HG03342 (cell line): ENCODE results near the gene ARHGEF10L.

Experiments
- ATAC-seq: cut with Tn5 transposase; IDR thresholded peaks from one replicate; pipeline ENCODE4 v1.9.1; 2021; ENCODE audit warnings: mild to moderate bottlenecking, moderate library complexity; ENCODE audit not compliant: unreplicated experiment

The ARHGEF10L gene

DNA sequence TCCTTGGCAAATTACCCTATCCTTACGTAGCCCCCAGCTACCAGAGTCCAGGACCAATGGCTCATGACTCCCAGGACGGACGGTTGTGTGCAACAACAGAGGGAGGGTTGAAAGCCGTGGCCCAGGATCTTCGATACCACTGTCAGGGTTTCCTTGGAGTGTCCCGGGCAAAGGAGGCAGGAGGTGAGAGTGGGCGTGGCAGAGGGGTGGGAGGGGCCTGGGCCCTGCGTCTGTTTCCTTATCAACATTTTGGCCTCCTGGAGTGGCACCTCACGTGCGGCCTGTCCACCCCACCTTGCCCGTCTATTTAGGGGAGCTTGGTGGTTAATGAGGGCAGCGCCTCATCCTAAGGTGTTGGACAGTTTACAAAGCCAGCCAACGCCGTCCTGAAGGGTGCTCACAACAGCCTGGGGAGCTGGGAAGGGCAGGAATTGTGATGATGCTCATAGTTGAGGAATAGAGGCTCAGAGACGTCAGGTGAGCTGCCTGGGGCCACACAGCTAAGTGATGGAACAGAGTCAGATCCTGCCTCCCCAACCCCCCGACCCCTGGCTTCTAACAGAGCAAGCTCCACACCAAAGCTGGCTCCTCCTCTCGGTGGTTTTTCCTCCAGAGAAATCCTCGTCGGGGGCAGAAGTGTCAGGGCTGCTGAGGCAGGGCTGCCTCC is 17.4 kb upstream of the ARHGEF10L start:
- ATAC-seq = no peak

DNA sequence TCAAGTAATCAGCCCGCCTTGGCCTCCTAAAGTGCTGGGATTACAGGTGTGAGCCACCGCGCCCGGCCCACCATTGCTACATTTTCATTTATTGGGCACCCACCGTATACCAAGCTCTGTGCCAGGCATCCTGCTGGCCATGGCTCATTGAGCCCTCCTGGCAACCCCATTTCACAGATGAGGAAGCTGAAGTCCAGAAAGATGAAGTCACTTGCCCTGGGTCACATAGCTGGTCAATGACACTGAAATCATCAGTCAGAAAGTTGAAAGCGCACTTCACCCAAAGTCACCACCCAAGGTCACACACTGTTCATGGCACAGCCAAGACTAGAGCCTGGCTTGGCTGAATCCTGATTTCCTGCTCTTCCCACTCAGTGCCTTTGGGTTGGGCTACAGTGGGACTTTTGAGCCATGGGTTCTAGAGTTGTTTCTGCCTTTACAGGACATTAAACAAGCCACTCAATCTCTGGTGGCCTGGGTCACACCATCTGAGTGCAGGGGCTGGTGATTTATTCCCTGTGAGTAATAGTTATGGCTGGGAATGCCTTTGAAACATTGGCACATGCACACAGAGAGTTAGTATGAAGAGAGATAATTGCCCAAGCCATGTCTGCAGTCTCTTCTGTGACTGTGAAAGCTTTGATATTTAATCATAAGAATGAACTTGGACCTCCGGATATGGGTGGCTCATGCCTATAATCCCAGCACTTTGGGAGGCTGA is 16.0 kb upstream of the ARHGEF10L start:
- no peak for ATAC-seq

DNA sequence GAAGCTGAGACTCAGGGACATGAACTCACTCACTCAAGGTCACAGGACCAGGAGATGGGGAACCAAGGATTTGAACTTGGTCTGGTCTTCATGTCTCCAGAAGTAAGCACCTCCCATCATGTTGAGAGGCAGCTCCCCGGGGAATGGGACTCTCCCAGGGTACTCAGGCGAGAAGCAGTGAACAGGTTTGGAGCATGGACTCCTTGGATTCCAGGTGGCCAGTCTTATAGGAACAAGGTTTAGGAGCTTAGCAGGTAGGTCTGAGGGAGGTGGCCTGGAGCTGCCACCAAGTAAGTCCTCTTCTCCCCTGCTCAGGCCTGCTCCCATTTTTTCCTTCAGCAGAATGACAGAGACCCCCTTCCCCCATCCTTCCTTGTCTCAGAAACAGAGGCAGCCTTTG is 14.9 kb upstream of the ARHGEF10L start:
- ATAC-seq = no peak

DNA sequence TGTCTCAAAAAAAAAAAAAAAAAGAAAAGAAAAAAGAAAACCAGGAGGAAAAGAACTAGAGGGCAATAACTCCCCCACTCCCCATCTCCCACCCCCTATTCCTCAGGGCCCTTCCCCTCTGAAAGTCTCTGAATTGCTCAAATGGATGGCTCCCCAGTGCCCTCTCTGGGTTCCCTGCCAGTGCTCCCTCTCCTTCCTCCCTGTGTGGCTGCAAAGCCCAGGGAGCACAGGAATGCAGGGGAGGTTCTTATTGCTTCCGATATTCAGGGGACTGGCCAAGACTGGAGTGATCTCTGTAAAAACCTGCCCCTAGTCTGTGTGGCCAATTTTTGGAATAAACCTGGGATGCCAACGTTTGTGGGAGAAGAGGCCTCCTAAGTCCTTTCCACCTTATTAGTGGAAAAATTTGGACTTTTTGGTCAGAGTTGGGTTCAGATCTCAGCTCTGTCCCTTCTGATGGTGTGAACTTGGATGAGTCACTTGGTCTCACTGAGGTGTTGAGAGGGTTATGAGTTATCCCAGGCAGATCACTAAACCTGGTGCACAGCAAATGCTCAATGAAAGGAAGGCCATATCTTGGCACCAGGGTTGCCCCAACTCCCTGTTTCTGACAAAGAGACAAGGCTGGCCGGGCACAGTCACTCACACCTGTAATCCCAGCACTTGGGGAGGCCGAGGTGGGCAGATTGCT is 13.4 kb upstream of the ARHGEF10L start:
- ATAC-seq = no peak

DNA sequence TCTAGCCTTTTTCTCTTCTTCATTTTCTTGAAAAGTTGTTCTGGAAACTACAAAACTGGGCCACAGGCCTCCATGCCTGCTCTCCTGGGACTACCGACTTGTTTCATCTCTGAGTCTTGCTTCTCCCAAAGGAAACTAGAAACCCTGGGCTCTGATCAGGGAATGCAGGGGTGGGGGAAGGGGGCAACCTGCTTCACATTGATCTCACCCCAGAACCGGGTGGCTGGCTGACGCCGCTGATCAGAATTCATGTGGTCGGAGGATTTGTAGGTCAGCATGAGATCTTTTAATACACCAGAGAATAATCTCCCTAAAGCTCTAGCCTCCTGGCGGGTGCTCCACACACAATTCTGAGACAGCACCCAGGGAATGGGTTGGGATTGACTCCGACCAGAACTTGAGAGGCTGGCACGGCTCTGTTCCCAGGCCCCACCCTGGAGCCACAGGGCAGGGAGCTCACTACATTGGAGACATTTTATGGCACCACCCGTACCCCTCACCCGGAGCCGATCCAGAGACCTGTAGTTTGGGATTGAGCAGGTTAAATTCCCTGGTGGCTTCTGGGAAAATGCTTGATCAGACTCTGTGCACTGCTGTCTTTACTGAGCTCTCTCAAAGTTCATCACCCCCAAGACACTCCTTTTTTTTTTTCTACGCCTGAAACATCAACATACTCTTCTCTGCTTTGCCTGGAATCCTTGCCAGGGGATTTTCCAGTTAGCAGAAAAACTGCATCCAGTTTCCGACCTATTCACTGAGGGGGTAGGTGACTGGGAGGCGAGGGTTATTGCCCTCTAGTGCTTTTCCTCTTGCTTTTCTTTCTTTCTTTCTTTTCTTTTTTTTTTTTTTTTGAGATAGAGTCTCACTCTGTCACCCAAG is 12.2 kb upstream of the ARHGEF10L start:
- no peak for ATAC-seq

DNA sequence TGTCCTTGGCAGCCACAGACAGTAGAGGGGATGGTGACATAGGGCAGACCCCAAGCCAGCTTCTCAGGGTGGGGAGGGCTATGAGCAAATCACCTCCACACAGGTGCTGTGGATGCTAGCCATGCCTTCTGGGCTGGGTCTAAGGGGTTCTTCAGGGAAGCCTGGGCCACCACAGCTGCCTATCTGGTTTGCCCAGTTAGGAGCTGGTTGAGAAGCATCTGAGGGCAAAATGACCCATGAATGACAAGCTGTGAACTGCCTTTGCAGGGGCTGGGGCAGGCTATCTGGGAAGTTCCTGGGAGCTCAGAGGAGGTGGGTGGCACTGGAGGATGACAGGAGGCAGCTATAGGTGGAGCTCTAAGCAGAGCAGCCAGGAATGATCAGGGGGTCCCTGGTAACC is 10.1 kb upstream of the ARHGEF10L start:
- ATAC-seq = no peak

DNA sequence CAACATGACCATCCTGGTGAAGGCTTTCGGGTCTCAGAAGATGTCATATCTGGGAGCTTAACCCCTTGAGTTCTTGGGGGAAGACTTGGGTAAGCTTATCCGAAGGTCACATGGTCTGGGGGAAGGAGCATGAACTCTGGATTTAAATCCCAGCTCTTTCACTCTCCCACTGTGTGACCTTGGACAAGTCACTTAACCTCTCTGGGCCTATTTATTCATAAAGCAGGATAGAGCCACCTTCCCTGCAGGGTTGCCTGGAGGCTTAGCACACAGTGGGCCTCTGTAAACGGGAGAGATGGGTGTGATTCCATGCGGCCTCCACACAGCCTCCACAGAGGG is 8.2 kb upstream of the ARHGEF10L start:
- ATAC-seq = no peak

DNA sequence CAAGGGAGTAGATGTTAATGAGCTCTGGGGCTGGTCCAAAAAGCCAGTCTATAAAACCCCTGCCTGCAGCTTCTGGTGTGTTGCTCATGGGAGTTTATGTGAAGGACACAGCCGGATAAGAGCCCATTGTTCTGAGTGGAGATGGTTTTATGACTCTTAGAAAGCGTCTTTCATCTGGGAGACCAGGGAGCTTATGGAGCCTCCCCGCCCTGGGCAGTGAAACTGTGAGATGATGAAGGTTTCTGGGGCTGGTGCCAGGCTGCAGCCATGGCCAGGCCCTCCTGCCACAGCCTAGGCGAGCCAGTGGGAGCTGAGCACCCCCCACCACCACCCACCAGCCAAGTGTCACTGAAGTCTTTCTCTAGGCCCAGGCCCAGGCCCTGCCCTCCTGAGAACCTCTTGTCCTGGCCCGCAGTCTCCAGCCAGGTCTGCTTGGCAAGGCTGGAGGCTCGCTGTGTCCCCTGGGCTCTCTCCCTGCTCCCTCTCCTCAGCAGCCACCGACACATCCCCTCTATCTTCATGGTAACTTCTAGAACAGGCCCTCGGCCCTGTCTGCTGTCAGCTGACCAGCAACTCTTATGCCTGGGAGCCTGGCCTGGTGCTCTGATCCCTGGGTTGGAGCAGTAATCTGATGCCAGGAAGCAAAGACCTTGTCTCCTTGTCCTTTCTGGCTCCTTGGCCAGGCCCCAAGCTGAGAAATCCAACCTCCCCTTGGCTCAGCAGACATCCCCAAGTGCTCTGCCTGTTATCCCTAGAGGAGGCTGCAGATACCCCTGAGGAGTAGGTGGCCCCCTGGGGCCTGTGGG is 7.6 kb upstream of the ARHGEF10L start:
- ATAC-seq = no peak

DNA sequence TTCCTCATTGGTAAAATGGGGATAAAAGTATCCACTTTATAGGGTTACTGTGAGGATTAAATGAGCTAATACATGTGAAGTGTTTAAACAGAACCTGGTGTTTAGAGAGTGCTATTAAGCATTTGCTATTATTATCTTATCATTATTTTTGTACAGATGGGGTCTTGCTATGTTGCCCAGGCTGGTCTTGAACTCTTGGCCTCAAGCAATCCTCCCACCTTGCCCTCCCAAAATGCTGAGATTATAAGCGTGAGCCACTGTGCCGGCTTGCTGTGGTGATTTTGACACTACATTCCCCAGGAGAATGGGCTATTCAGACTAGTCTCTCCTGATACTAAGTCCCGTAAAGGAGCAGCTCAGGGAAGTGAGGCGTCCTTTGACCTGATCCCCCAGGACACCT is 6.3 kb upstream of the ARHGEF10L start:
- no peak for ATAC-seq

DNA sequence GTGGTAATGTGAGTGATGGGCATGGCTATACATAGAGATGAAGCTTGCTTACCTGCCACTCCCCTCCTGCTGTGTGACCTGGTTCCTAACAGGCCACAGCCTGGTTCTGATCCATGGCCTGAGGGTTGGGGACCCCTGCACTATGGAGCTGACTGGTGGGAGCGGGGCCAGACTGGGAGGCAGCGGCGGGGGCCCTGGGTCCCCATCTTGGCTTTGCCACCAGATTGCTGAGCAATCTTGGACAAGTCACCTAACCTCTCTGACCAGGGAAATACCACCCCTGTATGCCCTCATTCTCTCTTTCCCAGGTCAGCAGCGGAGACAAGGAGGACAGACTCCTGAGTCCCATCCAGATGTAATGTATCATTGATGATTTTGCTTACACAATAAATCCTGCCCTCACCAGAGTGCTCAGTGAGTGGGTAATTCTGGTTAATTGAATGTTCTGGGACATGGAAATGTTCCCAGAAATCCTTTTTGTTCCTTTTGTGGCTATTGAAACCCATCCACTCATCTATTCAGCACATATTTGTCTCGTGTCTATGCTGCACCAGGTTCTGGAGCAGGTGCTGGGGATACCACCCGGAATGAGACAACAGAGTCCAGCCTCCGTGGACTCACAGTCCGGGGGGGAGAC is 4.1 kb upstream of the ARHGEF10L start:
- ATAC-seq = no peak

DNA sequence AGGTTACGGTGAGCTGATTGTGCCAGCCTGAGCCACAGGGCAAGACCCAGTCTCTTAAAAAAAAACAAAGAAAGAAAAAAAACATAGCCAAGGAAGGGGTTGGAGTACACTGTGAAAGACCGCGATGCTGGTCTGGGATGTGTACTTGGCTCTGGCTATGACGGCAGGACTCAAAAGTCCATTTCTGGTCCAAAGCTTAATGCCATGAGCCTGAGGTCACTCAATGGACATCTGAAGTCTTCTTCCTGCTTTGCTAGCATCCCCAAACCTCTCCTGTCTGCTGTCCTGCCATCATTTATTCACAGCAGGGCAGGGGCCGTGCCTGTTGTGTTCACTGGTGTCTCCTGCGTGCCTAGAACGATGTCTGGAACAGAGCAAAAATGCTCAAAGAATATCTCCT is 1.5 kb upstream of the ARHGEF10L start:
- ATAC-seq = no peak

DNA sequence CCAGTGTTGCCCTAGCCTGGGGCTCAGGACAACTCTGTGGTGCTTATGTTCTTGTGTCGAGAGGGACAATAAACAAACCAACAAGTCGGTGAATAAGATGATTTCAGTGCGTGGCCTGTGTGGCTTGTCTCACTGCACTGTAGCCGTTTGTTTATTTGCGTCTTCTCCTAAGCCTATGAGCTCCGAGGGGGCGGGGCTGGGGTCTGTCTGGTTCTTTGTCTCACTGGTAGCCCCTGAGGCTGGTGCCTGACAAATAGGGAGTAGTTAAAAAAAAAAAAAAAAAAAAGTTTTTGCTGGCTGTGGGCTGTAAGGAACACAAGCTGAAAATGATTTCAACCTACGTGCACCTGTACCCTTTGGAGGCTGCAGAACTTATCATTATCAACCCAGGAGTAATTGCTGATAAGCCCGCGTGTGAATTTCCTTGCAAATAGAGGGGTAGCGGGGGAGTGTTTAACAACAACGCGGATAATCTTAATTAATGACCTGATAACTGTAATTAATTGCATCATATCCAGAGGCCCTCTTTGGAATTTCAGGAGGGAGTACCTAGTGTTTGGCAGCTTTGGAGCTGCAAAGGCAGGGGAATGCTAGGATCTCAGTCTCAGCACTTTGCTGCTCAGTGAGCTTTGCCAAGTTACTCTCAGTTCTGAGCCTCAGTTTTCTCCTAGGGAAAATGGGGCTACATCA is 925 bp upstream of the ARHGEF10L start:
- no peak for ATAC-seq

DNA sequence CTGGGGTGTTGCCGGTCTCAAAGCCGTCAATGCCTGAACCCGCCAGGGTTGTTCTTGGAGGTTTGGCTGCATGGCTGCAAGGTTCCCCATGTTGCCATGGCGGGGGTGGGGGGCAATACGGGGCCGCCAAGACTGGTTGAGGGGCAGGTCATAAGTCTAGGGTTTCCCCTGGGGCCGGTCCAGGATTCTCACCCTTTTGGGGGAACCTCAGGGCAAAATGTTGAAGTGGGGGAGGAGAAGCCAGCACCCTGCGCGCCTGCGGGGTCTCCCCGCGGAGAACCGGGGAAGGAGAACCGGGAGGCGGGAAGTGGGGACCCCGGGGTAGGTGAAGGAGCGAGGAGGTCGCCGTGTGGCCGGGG is 401 bp upstream of the ARHGEF10L start:
- no peak for ATAC-seq

DNA sequence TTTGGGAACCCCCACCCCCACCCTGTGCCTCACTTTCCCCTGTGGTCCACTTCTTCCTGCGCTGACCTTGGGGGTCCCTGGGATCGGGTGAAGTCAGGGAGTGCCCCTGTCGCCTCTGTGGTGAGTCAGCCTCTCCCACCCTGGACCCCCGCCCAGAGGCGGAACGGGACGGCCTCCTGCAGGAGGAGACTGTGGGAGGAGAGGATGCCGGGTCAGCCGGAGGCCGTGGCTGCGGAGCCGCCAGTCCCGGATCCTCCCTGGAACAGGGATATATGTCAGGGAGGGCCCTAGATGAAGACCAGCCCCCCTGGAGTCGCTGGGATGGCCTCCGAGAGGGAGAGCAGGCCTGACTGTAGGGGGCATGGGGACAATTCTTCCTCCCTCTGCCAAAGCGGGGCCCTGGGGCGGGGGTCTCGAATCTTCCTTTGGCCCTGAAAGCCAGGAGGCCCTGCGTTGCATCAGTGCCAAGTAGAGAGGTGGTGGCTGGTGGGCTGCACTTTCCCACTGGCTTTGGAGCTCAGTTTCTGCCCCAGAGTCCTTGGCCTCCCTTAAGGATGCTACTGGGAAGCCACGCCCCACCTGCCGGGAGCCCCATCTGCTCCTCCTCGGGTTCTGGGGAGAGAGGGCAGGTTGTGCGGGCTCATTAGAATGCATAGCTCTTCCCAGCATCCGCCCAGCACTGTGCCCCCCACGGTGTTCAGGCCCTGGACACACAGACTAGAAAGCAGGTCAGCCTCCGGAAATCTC is 930 bp downstream of the ARHGEF10L start:
- ATAC-seq = no peak

DNA sequence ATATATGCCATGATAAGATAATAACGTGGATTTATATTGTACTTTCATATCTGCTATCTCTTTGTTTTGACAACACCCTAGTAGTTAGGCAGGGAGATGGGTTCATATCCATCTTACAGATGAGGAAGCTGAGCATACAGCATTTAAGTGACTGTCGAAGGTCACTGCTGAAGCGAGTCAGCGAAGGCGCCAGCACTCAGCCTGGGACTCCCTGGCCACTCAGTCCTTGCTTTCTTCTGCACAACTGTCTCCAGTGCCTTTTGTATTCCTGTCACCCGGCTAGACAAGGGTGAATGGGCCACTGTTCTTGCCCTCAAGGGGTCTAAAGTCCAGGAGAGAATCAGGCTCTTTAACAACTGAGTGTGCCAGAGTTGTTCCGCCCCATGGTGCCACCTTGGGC is 3.1 kb downstream of the ARHGEF10L start:
- ATAC-seq = no peak

DNA sequence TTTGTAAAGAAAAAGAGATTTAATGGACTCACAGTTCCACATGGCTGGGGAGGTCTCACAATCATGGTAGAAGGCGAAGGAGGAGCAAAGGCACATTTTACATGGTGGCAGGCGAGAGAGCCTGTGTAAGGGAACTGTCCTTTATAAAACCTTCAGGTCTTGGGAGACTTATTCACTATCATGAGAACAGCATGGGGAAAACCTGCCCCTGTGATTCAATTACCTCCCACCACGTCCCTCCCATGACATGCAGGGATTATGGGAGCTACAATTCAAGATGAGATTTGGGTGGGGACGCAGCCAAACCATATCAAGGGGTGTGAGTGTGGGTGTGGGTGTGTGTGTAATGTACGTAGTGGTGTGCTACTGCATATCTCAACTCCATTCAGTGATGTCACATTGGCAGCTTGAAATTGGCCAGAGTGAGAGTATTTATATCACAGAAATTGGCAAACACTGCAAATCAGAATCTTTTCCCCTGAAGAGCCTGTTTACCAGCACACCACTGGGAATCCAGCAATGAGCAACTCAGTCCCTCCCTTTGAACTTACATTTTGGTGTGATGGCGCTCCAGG is 5.4 kb downstream of the ARHGEF10L start:
- ATAC-seq = no peak

DNA sequence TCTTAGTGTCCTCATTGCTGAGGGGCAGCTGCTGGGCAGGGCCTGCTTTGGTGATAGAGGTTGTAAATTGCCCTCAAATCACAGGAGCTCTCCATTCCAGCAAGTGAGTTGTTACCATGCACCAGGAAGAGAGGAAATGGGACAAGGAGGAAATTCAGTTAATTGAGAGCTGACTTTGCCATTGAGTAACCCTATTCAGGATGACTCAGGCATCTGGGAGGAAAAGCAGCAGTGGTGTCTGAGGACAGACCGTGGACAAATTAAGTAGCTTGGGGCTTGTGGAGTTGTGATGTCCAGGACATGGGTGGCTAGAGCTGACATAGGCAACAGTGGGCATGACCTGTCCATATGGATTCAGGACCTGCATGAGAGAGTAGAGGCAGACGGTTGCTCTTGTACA is 5.9 kb downstream of the ARHGEF10L start:
- no peak for ATAC-seq

DNA sequence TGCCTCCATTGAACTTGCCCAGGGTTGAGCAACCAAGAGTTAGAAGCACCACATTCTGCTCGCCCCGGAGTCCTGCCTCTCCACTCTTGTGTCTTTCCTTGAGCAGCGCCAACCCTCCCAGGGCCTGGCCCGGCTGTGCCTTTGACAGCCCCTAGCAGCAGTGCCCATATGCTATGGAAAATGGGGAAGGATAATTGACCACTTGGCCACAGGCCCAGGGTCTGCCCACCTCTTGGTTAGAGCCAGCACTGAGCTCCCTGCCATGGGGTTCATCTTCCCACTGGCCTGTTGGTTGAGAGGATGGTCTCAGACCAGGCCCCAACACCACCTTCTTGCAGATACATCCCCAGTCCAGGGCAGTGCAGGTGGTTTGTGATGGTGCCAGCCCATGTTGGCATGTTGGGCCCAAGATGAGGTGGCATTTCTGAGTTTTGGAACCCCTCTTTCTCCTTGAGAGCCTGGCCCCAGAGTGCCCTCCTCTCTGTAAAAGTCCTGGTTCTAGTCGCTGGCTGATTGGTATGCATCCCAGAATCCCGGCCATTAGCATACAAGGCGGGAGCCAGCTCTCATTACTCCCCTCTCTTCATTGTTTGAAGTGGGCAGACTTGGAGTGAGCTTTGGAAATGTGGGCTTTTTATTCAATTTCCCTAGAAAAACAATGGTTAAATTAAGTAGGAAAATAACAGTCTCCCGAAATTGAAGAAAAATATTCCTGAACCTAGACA is 7.6 kb downstream of the ARHGEF10L start:
- no peak for ATAC-seq
